Sigmoid colon (tissue), 4 donors: ENCODE results near the gene CACNA1E.

ENCODE experiments used
- POLR2A ChIP-seq, 2 donors: fragments of 450-650 bp; IDR thresholded peaks; one replicate each; pipeline ENCODE4 v1.6.1; 2016; ENCODE audit warnings: antibody characterized with exemption in 2 of 2, mild to moderate bottlenecking in 2 of 2, moderate library complexity in 2 of 2
- POLR2AphosphoS5 ChIP-seq, 4 donors: sonication (generic); formaldehyde crosslinking; IDR thresholded peaks; one replicate each; pipeline ENCODE4 v1.6.1; 2017; ENCODE audit warnings: antibody characterized with exemption in 4 of 4
- TF ChIP-seq, protein P1 (sequence below), 4 experiments: fragments of 450-650 bp in 3 of 4; fragments of 200-600 bp in 1 of 4; IDR thresholded peaks; one replicate each; pipeline ENCODE4 v1.5.1; 2016 to 2019; ENCODE audit warnings: antibody characterized with exemption in 4 of 4, mild to moderate bottlenecking in 3 of 4, moderate library complexity in 2 of 4

DNA sequence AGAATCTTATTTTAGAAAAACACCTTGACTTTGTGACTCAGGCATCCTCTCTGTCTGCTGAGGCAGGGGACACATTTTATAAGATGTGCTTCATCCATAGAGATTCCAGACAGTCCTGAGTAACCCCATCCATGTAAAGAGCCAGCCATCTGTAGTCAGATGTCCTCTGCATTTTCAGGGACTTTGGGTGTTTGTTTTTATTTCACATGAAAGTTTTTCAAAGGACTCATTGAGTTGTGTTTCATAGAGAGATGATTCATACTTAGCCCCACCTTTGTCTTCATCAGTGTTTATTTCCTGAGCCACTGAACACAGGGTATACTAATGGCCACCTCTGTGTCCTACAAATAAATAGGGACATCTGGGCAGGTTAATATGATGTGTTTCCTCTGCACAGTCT, 280.4 kb downstream of the CACNA1E start:
- TF ChIP-seq, protein P1, sequence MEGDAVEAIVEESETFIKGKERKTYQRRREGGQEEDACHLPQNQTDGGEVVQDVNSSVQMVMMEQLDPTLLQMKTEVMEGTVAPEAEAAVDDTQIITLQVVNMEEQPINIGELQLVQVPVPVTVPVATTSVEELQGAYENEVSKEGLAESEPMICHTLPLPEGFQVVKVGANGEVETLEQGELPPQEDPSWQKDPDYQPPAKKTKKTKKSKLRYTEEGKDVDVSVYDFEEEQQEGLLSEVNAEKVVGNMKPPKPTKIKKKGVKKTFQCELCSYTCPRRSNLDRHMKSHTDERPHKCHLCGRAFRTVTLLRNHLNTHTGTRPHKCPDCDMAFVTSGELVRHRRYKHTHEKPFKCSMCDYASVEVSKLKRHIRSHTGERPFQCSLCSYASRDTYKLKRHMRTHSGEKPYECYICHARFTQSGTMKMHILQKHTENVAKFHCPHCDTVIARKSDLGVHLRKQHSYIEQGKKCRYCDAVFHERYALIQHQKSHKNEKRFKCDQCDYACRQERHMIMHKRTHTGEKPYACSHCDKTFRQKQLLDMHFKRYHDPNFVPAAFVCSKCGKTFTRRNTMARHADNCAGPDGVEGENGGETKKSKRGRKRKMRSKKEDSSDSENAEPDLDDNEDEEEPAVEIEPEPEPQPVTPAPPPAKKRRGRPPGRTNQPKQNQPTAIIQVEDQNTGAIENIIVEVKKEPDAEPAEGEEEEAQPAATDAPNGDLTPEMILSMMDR (IDR thresholded peaks at IDR 0.05) = no peak
- TF ChIP-seq POLR2AphosphoS5 (IDR thresholded peaks at IDR 0.05) = no peak
- no peak for TF ChIP-seq POLR2A (IDR thresholded peaks at IDR 0.05)
